Stimulated activated CD8-positive, alpha-beta memory T cell treated with anti-CD3 and anti-CD28 coated beads, Interleukin-2, amount 100 ng/mL, for 1 hour (primary cell): ENCODE measurements around the gene ALDH1A1.

ENCODE experiments used
- DNase-seq, 2 donors: peaks; one replicate each; pipeline ENCODE4 v3.0.0-alpha.2; 2020; ENCODE audit warnings: low read depth in 2 of 2

ALDH1A1 gene

GRCh38 chr9:72952914-72953313, at the start of gene ALDH1A1:
TSS of gene ALDH1A1 (minus strand) at chr9:72953053. CDS start at chr9:72953000, 53 bp downstream.
- DNase-seq = no peak

DNA sequence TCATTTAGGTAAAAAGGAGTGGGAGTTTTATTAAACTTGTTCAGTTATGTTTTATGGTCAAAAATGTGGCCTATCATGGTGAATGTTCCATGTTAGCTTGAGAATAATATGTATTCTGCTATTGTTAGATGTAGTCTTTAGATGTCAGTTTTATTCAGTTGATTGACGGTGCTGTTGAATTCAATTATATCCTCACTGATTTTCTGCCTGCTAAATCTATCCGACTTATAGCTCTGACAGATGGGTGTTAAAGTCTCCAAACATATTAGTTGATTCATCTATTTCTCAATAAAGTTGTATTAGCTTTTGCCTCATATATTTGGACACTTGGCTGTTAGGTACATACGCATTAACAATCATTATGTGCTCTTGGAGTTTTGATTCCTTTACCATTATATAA, 49.0 kb upstream of the ALDH1A1 start:
- DNase-seq = no peak

GRCh38 chr9:72998363-72998762, 45.5 kb upstream of the ALDH1A1 start:
- DNase-seq = no peak

GRCh38 chr9:72997387-72997995, 44.6 kb upstream of the ALDH1A1 start:
- no peak for DNase-seq

- no peak for DNase-seq
Observed at GRCh38 chr9:72996684-72997314, 43.9 kb upstream of the ALDH1A1 start.

DNA sequence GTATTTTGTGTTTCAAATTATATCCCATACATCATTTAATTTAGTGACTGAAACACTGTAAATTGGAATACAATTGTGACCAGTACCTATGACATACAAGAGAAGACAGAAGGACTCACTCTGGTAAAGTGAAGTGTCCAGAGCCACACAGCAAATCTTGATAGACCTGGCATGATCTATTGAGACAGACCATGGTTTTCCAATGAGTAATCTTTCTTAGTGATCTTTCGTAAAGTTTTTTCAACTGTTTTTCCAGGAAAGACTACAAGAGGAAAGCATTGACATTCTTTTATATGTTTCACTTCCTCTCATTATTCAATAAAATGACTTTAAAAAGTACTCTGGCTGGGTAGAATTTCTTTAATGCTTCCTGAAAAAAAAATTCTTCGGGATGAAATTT, 43.3 kb upstream of the ALDH1A1 start:
- DNase-seq = no peak

DNA sequence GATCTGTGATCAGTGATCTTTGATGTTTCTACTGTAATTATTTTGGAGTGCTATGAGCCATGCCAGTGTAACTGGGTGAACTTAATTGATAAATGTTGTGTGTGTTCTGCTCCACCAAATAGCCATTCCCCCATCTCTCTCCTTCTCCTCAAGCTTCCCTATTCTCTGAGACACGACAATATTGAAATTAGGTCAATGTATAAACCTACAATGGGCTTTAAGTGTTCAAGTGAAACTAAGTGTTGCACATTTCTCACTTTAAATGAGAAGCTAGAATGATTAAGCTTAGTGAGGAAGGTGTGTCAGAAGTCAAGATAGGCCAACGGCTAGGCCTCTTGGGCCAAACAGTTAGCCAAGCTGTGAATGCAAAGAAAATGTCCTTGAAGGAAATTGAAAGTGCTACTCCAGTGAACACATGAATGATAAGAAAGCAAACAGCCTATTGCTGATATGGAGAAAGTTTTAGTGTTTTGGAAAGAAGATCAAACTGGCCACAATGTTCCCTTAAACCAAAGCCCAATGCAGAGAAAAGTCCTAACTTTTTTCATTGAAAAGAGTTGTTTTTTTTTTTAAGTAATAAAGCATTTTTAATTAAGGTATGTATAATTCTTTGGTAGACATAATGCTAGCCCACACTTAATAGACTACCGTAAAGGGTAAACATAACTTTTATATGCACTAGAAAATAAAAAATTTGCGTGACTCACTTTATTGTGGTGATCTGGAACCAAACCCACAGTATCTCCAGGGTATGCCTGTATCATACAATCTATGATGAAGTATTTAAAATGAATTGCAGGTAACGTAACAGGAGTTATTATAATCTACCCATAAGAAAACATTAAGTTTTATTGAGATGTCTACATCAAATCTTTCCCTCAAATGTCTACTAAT, 42.5 kb upstream of the ALDH1A1 start:
- DNase-seq = no peak

GRCh38 chr9:72991772-72992171, 38.9 kb upstream of the ALDH1A1 start:
- DNase-seq = no peak

- no peak for DNase-seq
Observed at GRCh38 chr9:72990397-72991182, 37.7 kb upstream of the ALDH1A1 start.

DNA sequence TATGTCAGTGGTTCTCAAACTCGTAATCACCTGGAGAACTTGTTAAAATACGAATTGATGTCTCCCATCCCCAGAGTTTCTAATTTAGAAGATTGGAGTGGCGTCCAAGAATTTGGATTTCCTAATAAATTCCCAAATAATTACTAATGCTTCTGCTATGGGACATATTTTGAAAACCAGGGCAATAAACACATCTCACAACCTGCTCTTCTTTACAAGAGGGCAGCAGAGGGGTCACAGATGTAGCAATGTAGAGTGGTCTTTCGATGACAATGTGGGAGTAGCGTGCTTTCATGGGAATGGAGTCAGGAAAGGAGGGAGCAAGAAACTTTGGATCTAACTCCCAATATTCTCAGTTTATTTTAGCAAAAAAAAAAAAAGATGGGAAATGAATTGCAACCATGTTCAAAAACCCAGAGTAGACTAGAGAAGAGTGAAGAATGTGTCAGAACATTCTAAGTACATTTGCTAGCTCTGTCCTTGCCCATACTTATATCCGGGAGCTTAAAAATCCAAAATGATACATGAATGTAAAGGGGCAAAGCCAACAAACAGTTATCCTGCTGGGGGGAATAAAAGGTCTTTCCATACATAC, 33.8 kb upstream of the ALDH1A1 start:
- no peak for DNase-seq

DNA sequence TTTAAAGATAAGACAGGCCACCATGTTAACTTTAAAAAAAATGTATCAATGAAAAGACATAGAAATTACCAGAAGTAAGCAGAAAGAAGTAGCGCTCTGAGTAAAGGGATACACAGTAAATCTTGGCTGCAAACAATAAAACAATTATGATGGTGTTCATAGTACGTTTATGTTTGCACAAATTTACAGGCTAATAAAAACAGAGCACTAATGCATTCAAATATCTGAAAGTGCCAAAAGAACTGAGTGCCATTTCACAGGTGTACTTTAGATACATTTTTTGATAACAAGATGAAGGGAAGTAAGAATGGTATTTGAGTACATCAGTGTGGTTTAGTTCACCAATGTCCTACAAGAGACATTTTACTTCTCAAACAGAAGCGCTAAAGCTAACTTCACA, 32.9 kb upstream of the ALDH1A1 start:
- no peak for DNase-seq

DNA sequence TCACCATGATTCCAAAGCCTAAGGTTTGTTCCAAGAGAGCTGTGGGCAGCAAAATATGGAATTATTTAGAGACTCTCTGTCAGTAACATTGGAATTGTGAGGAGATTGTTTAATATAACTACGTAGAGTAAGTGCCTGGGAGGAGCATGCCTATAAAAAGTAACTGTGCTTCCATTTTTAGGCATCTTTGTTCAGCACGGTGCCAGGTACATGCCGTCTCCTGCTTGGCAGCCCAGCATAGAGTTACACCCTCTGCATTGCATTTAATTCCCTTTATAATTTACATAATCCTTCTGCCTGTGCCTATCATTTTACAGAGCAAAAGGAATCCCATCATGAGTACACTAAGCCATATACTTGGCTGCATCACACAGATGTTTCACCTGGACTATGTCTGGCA, 32.1 kb upstream of the ALDH1A1 start:
- no peak for DNase-seq

GRCh38 chr9:72984226-72984947, 31.5 kb upstream of the ALDH1A1 start:
- DNase-seq = no peak

- DNase-seq = no peak
Observed at GRCh38 chr9:72983512-72984225, 30.8 kb upstream of the ALDH1A1 start.

- DNase-seq = no peak
Observed at GRCh38 chr9:72983056-72983455, 30.2 kb upstream of the ALDH1A1 start.

- no peak for DNase-seq
Observed at GRCh38 chr9:72982146-72982799, 29.4 kb upstream of the ALDH1A1 start.

- no peak for DNase-seq
Observed at GRCh38 chr9:72981433-72981832, 28.6 kb upstream of the ALDH1A1 start.

DNA sequence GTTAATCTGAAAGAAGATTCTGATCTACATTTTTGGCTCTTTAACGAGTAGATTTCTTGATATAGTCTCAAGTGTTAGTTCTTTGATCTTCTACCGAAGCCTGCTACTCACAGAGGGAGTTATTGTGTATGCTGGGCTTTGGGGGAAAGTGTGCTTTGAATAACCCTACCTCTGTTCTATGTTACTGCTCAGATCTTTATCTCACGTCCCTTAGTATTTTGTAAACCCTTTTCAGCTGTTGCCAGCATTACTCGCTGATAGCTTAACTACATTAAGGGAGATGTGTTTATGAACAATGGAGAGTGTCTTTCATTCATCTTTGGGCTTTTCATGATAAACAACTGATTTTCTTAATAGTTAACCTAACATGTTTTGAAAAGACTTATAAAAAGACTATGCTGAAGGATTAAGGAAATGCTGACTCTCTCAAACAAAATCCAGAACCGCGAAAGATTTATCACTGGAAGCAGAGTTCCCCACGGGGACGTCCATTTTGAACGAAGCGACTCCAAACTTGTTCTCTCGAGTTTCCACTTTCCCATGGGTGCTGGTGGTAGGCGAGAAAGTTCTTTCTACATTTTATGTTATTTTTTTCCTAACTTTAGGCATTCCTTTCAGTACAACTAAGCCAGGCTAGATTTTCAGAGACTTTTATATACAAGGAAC, 27.9 kb upstream of the ALDH1A1 start:
- DNase-seq = no peak

DNA sequence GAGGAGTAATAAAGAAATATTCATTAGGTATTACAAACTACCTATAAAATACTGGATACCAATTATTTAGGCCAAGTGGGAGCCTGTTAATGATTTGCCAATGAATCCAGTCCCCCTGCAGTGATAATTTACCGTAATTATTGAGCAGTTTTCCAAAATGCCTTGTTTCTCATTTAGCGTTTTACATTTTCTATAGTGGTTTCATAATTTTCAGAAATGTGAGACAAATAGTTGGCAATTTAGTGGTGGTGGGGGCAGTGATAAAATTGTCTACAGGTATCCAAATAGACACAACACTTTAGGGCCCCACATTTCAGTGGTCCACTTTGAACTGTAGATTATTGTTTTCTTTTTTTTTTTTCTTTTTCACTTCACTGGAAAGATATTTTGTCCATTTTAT, 27.3 kb upstream of the ALDH1A1 start:
- DNase-seq = no peak
